HCT116 (cell line): ENCODE measurements around the gene ZBTB20. TPM values are rescaled to one million over a fixed set of nuclear protein-coding genes. Genes with fewer than 3 reads are reported as not detected.

Experiments
- ATAC-seq: fragments of 200-7000 bp; cut with Tn5 transposase; 2 replicates; pipeline ENCODE4 v1.9.1; 2020; ENCODE audit warnings: mild to moderate bottlenecking, moderate library complexity
- BruUV-seq: library from RNA; stranded (reverse); fragments of 400-500 nt; replicated peaks from 2 replicates; lab custom pipeline; 2021; lab: Mats Ljungman, UMichigan
- CTCF ChIA-PET: fragments of 300-600 bp; sonication (Branson Sonifier 250); formaldehyde crosslinking; loops from one replicate; lab custom pipeline; 2021; ENCODE audit warnings: antibody characterized with exemption; lab: Charles Lee
- POLR2A ChIA-PET: fragments of 300-600, 350-600 bp; sonication (Branson Sonifier 250); formaldehyde crosslinking; loops from one replicate; lab custom pipeline; 2021; ENCODE audit warnings: antibody characterized with exemption; lab: Charles Lee
- RAD21 ChIA-PET, 2 experiments: fragments of 300-600 bp; sonication (Branson Sonifier 250); formaldehyde crosslinking; loops; one replicate each; lab custom pipeline; 2023; ENCODE audit warnings: low total read pairs in 2 of 2; ENCODE audit not compliant: uncharacterized antibody in 2 of 2, unreplicated experiment in 2 of 2, low non-redundant PET in 1 of 2; lab: Charles Lee
- DNase-seq: peaks from one replicate; pipeline ENCODE4 v3.0.0-alpha.2; 2010; ENCODE audit warnings: low read depth, low spot score
- H2AFZ ChIP-seq: fragments of 200-600 bp; shearing (Covaris generic), sonication (generic); 2 replicates; pipeline ENCODE4 v1.6.1; 2017; ENCODE audit warnings: low read depth, mixed run types, mixed read lengths, antibody characterized with exemption, low read length; ENCODE audit not compliant: poor library complexity, severe bottlenecking
- H3K27ac ChIP-seq: 2 replicates; pipeline ENCODE4 v1.5.1; 2012; ENCODE audit warnings: low read depth, low read length
- H3K27me3 ChIP-seq: fragments of 200-600 bp; sonication (generic); 2 replicates; pipeline ENCODE4 v1.6.1; 2016; ENCODE audit warnings: mixed run types, low read length, mixed read lengths; ENCODE audit not compliant: insufficient read depth
- H3K36me3 ChIP-seq, 2 experiments: fragments of 200-500 bp in 1 of 2; fragments of 200-600 bp in 1 of 2; sonication (Bioruptor generic) in 1 of 2; sonication (generic) in 1 of 2; 2 replicates each; pipeline versions ENCODE4 v1.5.1 to v1.6.1; 2014 to 2016; ENCODE audit warnings: low read length in 2 of 2, inconsistent platforms in 1 of 2, mixed read lengths in 1 of 2, mixed run types in 1 of 2; ENCODE audit not compliant: insufficient read depth in 2 of 2, control insufficient read depth in 1 of 2
- H3K4me1 ChIP-seq, 2 experiments: fragments of 200-600 bp in 1 of 2; sonication (generic) in 1 of 2; 2 replicates each; pipeline versions ENCODE4 v1.5.1 to v1.6.1; 2012 to 2017; ENCODE audit warnings: low read length in 2 of 2, inconsistent platforms in 1 of 2, mild to moderate bottlenecking in 1 of 2, mixed read lengths in 1 of 2, mixed run types in 1 of 2, moderate library complexity in 1 of 2; ENCODE audit not compliant: insufficient read depth in 2 of 2, control insufficient read depth in 1 of 2
- H3K4me2 ChIP-seq: fragments of 200-600 bp; sonication (generic); 2 replicates; pipeline ENCODE4 v1.6.1; 2017; ENCODE audit warnings: mixed run types, low read length, mixed read lengths
- H3K4me3 ChIP-seq, 2 experiments: fragments of 200-600 bp in 1 of 2; sonication (generic) in 1 of 2; replicated peaks in 1 of 2; 2 replicates each; pipeline ENCODE4 v1.5.1; 2011 to 2016; ENCODE audit warnings: low read length in 2 of 2, control low read depth in 1 of 2, low read depth in 1 of 2, mild to moderate bottlenecking in 1 of 2, mixed read lengths in 1 of 2, mixed run types in 1 of 2
- H3K79me2 ChIP-seq: fragments of 200-600 bp; sonication (generic); 2 replicates; pipeline ENCODE4 v1.6.1; 2017; ENCODE audit warnings: mild to moderate bottlenecking, mixed run types, low read length, moderate library complexity, mixed read lengths; ENCODE audit not compliant: insufficient read depth
- H3K9ac ChIP-seq: fragments of 200-600 bp; sonication (generic); 2 replicates; pipeline ENCODE4 v1.6.1; 2016; ENCODE audit warnings: low read length, mixed read lengths
- H3K9me2 ChIP-seq: fragments of 200-600 bp; sonication (generic), shearing (Covaris generic); 2 replicates; pipeline ENCODE4 v1.6.1; 2017; ENCODE audit warnings: mixed run types, mild to moderate bottlenecking, moderate library complexity; ENCODE audit not compliant: insufficient read depth
- H3K9me3 ChIP-seq, 2 experiments: fragments of 200-500 bp in 1 of 2; fragments of 200-600 bp in 1 of 2; sonication (Bioruptor generic) in 1 of 2; sonication (generic) in 1 of 2; 2 replicates each; pipeline ENCODE4 v1.6.1; 2014 to 2017; ENCODE audit warnings: low read length in 2 of 2, mixed read lengths in 2 of 2, inconsistent platforms in 1 of 2, low read depth in 1 of 2, mild to moderate bottlenecking in 1 of 2, mixed run types in 1 of 2, moderate library complexity in 1 of 2; ENCODE audit not compliant: control insufficient read depth in 1 of 2, insufficient read depth in 1 of 2
- H4K20me1 ChIP-seq: fragments of 200-600 bp; sonication (generic), shearing (Covaris generic); 2 replicates; pipeline ENCODE4 v1.6.1; 2017; ENCODE audit warnings: mixed run types, mild to moderate bottlenecking, moderate library complexity; ENCODE audit not compliant: insufficient read depth
- CBX3 ChIP-seq: IDR thresholded peaks from 2 replicates; pipeline ENCODE4 v1.6.1; 2012; ENCODE audit warnings: low read depth
- CEBPB ChIP-seq: IDR thresholded peaks from 2 replicates; pipeline ENCODE4 v1.6.1; 2012; ENCODE audit warnings: low read depth
- ELF1 ChIP-seq: IDR thresholded peaks from 2 replicates; pipeline ENCODE4 v1.6.1; 2012; ENCODE audit warnings: low read depth, borderline replicate concordance
- EZH2 ChIP-seq: fragments of 200-600 bp; sonication (generic); IDR thresholded peaks from 2 replicates; pipeline ENCODE4 v1.6.1; 2017; ENCODE audit warnings: antibody characterized with exemption, mixed run types
- EZH2phosphoT487 ChIP-seq: fragments of 200-600 bp; IDR thresholded peaks from 2 replicates; pipeline ENCODE4 v1.6.1; 2018; ENCODE audit warnings: antibody characterized with exemption, borderline replicate concordance
- MAX ChIP-seq: IDR thresholded peaks from 2 replicates; pipeline ENCODE4 v1.6.1; 2012
- POLR2AphosphoS5 ChIP-seq: IDR thresholded peaks from 2 replicates; pipeline ENCODE4 v1.6.1; 2011; ENCODE audit warnings: mild to moderate bottlenecking, low read depth, low read length, moderate library complexity
- RAD21 ChIP-seq: IDR thresholded peaks from 2 replicates; pipeline ENCODE4 v1.6.1; 2012; ENCODE audit warnings: low read depth, mild to moderate bottlenecking
- SP1 ChIP-seq: IDR thresholded peaks from 2 replicates; pipeline ENCODE4 v1.6.1; 2012; ENCODE audit warnings: low read depth
- SRF ChIP-seq: IDR thresholded peaks from 2 replicates; pipeline ENCODE4 v1.6.1; 2012; ENCODE audit warnings: low read depth
- TCF7L2 ChIP-seq: IDR thresholded peaks from 2 replicates; pipeline ENCODE4 v1.7.0; 2011; ENCODE audit warnings: borderline replicate concordance, inconsistent platforms; ENCODE audit not compliant: insufficient read depth, insufficient read length; ENCODE audit errors: extremely low read depth
- YY1 ChIP-seq: IDR thresholded peaks from 2 replicates; pipeline ENCODE4 v1.6.1; 2011; ENCODE audit warnings: low read length, low read depth, moderate library complexity, mild to moderate bottlenecking; ENCODE audit not compliant: insufficient replicate concordance; ENCODE audit errors: extremely low read depth
- ZBTB33 ChIP-seq: IDR thresholded peaks from 2 replicates; pipeline ENCODE4 v1.6.1; 2011; ENCODE audit warnings: mild to moderate bottlenecking, low read length, moderate library complexity; ENCODE audit not compliant: insufficient replicate concordance; ENCODE audit errors: extremely low read depth
- intact Hi-C: fragments of 100-400 bp; cut with micrococcal nuclease; formaldehyde crosslinking; loops from 2 replicates; pipeline ENCODE4 v1.10.0; 2022
- total RNA-seq: library from RNA; stranded (reverse); gene quantifications from one replicate; pipeline ENCODE4 v1.2.1, GENCODE V29; 2021; ENCODE audit not compliant: unreplicated experiment
- TF ChIP-seq, protein P1 (sequence below), 3 experiments: fragments of 200-600 bp in 1 of 3; sonication (generic) in 1 of 3; IDR thresholded peaks in 2 of 3; conservative IDR thresholded peaks in 1 of 3; 2 replicates each; pipeline ENCODE4 v1.5.1; 2012 to 2017; ENCODE audit warnings: low read depth in 2 of 3, low read length in 2 of 3, antibody characterized with exemption in 1 of 3, borderline replicate concordance in 1 of 3, control low read depth in 1 of 3, mild to moderate bottlenecking in 1 of 3, mixed read lengths in 1 of 3, mixed run types in 1 of 3, moderate library complexity in 1 of 3; ENCODE audit not compliant: insufficient read depth in 1 of 3

Gene ZBTB20
- total RNA-seq, 1 experiment from 2014 or later: 42.1 TPM

- TF ChIP-seq CBX3 (no peak), EZH2 (no peak)
Measured at GRCh38 chr3:114803042-114803695, 343.9 kb downstream of the ZBTB20 start (continued).

- Histone ChIP-seq H3K79me2 (no peaks in the 10 kb centered on the region), H3K27ac (no peak overlapping the region), H3K9ac (no peak overlapping the region), H3K9me2 (no peaks in the 10 kb centered on the region), H3K4me2 (no peak overlapping the region), H3K27me3 (no peaks in the 10 kb centered on the region), H3K36me3 (no peaks in the 10 kb centered on the region), H3K4me3 (no peak overlapping the region), H3K4me1 (peaks cover 0 to 7% of the 10 kb centered on the region in 2 experiments; a peak in 2 of 4 replicates), H3K9me3 (no peaks in the 10 kb centered on the region), H2AFZ (no peak overlapping the region), H4K20me1 (no peaks in the 10 kb centered on the region)
- ChIA-PET POLR2A (no interaction called here), CTCF (no interaction called here), RAD21 (interaction anchor here in 1 of 2 experiments (0.5 kb wide), 1 partner anchor 847 kb away, joined by 3 read pairs; no protein-coding TSS in a partner anchor)
- ATAC-seq (no peak), DNase-seq (no peak)
- BruUV-seq: no TSS peak
- TF ChIP-seq EZH2phosphoT487 (no peak), SP1 (no peak), MAX (no peak), SRF (no peak), YY1 (no peak), RAD21 (no peak), TCF7L2 (no peak), POLR2AphosphoS5 (no peak), CEBPB (no peak), ELF1 (no peak), ZBTB33 (no peak)
- TF ChIP-seq, protein P1, sequence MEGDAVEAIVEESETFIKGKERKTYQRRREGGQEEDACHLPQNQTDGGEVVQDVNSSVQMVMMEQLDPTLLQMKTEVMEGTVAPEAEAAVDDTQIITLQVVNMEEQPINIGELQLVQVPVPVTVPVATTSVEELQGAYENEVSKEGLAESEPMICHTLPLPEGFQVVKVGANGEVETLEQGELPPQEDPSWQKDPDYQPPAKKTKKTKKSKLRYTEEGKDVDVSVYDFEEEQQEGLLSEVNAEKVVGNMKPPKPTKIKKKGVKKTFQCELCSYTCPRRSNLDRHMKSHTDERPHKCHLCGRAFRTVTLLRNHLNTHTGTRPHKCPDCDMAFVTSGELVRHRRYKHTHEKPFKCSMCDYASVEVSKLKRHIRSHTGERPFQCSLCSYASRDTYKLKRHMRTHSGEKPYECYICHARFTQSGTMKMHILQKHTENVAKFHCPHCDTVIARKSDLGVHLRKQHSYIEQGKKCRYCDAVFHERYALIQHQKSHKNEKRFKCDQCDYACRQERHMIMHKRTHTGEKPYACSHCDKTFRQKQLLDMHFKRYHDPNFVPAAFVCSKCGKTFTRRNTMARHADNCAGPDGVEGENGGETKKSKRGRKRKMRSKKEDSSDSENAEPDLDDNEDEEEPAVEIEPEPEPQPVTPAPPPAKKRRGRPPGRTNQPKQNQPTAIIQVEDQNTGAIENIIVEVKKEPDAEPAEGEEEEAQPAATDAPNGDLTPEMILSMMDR (IDR thresholded peaks at IDR 0.05 in 2 of 3, conservative IDR thresholded peaks at IDR 0.05 in 1 of 3; ENCODE audit: borderline replicate concordance in 1 of 3, insufficient read depth in 1 of 3, low read depth in 2 of 3, low read length in 2 of 3): no peak
- intact Hi-C loops: no loop called here
Measured at GRCh38 chr3:114800272-114801031, 346.6 kb downstream of the ZBTB20 start.
